Cortex of kidney (tissue), 1 donor: ENCODE results near the gene LSS.
"Not testable (repeated sequence)": the region's sequence is repeated elsewhere in the genome, so short reads cannot be mapped to it uniquely, and the experiment has no call there.

Experiments used
- DNase-seq: peaks from one replicate; lab custom pipeline; 2025; lab: John Stamatoyannopoulos, UW

Gene LSS

DNA sequence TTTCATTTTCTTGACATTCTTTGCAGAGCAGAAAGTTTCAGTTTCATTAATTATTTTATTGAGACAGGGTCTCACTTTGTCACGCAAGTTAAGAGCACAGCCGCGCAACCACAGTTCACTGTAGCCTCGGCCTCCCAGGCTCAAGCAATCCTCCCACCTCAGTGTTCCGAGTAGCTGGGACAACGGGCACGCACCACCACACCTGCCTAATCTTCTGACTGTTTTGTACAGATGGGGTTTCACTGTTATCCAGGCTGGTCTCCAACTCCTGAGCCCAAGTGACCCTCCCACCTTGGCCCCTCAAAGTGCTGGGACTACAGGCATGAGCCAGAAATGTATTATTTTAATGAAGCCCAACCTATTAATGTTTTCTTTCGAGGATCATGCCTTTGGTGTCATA is 41.3 kb downstream of the LSS start:
- no peak for DNase-seq

DNA sequence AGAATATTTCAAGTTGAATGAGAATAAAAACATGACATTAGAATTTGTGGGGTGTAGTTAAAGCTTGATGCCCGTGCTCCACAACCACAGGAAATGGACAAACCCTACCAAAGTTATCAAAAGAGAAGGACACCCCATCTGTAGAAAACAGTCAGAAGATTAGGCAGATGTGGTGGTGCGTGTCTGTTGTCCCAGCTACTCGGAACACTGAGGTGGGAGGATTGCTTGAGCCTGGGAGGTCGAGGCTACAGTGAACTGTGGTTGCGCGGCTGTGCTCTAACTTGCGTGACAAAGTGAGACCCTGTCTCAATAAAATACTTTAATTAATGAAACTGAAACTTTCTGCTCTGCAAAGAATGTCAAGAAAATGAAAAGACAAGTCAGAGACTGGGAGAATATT is 42.9 kb downstream of the LSS start:
- no peak for DNase-seq

DNA sequence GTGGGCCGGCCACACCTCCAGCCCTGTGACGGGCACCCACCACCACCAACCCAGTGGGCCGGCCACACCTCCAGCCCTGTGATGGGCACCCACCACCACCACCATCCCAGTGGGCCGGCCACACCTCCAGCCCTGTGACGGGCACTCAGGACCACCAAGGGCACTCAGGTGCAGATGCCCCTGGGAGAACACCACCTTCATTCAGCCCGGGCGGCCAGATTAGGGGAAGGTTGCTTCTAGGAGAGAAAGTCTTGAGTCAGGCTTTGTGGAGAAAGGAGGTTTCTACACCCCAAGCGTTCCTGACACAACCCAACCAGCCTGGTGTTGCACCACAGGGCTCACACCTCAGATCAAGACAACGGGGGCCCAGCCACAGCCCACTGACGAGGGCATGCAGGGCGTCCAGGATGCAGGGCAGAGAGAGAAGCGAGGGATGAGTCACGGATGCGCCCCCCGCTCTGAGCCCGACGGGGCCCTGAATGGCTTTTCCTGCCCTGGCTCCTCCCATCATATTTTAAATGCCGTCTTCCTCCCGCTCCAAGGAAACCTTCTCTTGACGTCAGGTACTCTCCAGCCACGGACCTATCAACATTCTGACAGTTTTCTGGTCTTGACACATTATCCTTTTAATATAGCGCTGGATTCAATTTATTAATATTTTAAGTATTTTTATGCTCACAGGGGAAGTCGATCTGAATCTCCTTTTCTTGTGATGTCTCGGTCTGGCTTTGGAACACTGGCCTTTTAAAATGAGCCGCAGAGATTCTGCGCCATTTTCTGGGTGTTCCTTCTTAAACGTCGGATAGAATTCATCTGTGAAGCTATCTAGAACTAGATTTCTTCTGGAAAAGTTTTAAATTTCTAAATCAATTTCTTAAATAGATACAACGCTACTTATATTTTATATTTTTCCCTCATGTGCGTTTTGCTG is 43.7 kb downstream of the LSS start:
- no peak for DNase-seq

DNA sequence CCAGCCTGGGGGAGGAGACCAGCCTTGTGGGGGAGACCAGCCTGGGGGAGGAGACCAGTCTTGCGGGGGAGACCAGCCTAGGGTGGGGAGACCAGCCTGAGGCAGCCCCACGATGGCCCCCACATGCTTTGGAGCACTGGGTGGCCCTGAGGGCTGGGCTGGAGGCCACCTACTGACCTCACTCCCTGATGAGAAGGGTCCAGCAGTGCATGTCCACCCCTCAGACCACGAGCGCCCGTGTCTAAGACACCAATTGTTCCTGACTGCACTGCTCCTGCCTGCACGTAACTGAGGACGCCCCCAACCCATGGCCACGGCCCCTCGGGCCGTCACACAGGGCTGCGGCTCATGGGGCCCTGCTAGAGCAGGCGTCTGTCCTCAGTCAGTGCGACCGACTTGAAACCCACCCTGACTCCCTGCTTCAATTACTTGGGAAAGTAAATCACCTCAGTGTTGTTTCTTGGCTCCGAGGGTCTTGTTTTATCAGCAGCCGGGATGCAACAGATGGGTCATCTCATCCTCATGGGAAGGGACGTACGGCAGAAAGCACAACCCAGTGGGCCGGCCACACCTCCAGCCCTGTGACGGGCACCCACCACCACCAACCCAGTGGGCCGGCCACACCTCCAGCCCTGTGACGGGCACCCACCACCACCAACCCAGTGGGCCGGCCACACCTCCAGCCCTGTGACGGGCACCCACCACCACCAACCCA is 44.5 kb downstream of the LSS start, which contains the start of gene SPATC1L:
Gene SPATC1L, minus strand, starts transcription at position 550 of the 715 bp plus-strand sequence. CDS start 1,643 bp downstream, outside the sequence.
- DNase-seq, result no peak

DNA sequence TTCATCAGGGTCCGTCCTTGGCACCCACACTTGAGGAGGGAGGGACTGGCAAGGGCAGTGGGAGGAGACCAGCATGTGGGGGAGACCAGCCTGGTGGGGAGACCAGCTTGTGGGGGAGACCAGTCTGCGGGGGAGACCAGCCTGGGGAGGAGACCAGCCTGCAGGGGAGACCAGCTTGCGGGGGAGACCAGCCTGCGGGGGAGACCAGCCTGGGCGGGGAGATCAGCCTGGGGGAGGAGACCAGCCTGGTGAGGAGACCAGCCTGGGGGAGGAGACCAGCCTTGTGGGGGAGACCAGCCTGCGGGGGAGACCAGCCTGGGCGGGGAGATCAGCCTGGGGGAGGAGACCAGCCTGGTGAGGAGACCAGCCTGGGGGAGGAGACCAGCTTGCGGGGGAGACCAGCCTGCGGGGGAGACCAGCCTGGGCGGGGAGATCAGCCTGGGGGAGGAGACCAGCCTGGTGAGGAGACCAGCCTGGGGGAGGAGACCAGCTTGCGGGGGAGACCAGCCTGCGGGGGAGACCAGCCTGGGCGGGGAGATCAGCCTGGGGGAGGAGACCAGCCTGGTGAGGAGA is 45.2 kb downstream of the LSS start:
- DNase-seq, result not testable (repeated sequence)

DNA sequence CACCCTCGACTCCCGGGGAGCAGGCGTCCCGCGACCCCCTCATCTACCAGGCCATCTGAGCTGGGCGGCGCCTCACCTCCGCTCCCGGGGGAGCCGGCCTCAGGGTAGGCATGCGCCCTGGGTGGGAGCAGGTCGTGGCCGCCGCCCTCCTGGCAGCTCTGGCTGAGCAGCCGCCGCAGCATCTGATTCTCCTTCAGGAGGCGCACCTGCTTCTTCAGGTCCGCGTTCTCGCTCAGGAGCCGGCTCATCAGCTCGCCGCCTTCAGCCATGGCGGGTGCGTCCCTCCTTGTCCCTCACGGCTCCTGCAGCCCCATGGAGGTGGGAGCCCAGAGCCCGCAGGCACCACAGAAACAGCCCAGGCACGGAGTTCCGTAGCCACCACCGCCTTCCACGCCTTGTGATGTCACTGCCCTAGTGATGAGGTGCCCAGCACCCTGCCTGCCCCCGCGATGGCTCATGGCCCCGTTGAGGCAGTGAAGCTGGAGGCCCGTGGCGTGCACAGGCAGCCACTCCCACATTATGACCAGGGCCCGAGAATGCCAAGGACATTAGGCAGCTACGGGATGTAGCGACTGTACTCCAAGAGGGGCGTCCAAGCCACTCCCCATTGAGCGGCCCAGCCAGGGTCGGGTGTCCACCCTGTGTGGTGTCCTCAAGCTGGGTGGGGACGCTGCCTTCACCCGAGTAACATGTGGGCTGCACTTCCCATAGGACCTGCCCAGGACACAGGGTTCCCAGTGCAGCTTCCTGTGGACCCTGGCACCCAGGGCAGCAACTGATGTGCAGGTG is 45.8 kb downstream of the LSS start:
- DNase-seq, result no peak

DNA sequence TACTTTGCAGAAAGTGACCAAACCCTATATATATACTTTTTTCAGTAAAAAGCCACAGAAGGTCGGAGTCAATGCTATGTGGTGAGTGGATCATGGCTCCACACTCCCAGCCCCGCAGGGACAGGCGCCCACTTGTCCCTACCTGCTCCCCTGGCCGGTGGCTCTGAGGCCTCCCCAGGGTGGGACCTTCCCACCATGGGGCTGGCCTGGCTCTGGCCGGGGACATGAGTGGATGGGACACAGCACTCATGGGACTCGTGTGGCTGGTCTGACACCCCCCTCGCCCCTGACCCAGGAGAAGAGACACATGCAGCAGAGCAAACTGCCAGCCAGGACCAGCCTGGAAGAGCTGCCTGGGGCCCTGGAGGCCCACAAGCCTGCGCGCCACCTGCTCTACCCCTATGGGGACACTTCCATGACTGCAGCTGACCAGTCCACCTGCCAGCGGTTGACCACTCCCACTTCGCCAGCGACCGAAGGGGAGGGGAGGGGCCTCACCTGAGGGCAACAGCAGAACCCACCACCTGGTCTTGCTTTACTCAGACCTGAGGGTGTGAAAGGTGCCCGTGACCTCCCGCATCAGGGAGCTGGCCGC is 46.5 kb downstream of the LSS start:
- DNase-seq, result no peak

DNA sequence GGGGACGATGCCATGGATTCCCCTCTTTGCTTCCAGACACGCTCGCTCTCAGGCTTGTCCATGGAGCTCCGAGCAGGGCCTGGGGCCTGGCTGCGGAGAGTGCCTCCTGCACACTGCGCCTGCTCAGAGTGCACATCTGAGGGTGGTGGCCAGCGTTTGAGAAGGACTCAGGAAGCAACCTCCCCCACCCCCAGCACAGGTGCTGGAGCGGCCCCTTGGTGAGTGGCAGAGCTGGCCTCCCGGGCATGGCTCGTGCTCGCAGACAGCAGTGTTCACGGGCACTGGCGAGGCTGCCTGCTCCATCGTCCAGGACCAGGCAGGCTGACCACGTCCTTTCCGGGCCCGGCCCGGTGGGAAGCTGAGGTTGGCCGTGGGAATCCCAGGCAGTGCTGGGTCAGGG is 47.1 kb downstream of the LSS start:
- no peak for DNase-seq

DNA sequence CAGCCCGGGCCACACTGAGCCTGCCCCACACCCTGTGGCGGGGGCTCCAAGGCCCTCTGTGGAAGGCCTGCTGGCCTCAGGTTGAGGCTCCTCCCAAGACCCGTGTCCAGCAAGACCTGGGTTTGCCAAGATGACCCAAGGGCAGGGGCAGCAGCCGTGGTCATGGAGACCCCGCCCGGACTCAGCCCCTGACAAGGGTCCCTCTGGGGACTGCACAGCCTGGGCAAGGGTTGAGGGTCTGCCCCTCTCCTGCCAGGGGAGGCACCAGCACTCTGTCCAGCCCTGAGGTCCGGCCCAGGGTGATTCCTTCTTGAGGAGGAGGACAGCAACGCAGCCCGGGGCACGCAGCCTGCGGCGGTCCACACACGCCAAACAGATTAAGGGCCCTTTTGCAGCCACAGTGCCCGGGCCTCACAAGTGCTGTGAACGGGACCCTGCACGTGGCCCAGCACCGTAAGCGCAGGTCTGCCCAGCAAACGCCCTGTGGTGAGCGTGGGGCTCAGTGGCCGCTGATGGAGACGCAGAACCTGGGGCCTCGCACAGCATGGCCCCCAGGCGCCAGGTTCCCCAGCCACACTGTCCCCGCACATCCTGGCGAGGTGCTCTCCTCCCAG is 47.7 kb downstream of the LSS start:
- no peak for DNase-seq

DNA sequence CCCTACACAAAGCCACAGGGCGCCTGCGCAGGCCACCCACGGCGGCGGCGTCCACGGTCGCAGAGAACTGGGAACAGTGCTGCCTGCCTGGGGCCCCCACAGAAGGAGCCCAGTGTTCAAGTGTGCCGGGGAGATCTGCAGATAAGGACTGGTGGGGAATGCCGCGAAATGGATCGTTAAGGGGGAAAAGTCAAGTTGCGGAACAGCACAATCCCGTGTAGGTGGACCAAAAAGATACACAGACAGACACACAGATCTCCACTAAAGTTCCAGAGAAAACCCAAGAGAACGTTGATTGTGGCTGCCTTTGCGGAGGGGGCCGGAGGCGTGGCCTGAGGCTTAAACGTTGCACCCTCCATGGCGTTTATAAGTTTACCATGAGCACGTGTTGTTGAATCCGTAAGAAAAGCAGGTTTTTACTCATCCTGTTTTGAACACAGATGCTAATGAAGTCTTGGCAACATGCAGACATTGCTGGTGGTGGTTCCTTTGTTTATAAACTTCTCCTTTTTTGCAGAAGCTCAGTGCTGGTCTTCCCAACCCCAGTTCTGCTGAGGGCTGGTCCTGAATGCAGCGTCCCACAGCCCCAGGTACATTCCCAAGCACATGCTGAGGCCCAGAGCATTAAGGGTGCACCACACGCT is 48.4 kb downstream of the LSS start:
- DNase-seq, result no peak

DNA sequence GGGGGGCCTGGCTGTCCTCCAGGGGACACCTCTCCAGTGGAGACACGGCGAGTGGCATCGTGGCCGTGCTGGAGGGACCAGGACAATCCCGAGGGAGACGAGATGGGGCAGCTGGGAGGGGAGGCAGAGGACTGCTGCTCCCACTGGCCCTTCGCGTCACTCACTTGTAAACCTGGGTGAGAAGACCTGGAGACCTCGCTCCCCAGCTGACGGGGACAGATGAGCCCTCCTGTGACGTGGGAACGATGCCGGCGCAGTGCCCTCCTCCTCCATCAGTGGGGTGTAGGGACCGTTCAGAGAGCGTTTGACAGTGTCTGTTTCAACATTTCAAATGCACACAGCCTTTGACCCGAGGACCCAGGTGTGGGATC is 48.9 kb downstream of the LSS start:
- DNase-seq, result no peak

DNA sequence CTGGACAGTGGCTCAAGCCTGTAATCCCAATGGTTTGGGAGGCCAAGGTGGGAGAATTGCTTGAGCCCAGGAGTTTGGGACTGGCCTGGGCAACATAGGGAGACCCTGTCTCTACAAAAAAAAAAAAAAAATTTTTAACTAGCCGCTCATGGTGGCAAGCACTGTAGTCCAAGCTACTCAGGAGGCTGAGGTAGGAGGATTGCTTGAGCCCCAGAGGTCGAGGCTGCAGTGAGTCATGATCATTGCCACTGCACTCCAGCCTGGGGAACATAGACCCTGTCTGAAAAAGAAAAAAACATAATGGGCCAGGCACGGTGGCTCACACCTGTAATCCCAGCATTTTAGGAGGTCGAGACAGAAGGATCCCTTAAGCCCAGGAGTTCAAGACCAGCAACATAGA is 49.6 kb downstream of the LSS start:
- no peak for DNase-seq

DNA sequence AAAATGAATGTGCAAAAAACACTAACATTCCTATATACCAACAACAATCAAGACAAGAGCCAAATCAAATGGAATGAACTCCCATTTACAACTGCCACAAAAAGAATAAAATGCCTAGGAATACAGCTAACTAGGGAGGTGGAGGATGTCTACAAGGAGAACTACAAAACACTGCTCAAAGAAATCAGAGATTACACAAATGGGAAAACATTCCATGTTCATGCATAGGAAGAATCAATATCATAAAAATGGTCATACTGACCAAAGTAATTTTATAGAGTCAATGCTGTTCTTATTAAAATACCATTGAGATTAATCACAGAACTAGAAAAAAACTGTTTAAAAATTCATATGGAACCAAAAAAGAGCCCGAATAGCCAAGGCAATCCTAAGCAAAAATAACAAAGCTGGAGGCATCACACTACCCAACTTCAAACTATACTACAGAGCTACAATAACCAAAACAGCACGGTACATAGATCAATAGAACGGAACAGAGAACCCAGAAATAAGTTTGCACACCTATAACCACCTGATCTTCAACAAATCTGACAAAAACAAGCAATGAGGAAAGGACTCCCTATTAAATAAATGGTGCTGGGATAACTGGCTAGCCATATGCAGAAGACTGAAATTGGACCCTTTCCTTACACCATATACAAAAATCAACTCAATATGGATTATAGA is 52.0 kb downstream of the LSS start:
- DNase-seq, result not testable (repeated sequence)

DNA sequence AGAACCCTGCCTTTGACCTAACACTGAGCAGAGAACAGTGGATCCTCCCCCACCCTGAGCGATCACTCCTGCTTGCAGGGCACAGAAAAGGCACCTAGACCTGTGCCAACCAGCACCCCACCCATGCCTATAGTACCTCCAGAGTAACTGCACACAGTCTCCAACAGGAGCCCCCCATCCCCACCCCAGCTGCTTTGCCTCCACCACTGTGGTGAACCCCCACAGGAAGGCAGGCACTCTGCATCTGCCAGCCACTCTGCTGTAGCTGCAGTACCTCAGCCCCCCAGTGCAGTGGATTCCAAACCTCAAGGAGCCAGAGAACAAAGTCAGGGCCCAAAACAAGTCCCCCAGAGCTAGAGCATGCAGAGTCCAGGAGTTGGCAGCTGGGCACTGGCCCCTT is 55.0 kb downstream of the LSS start:
- no peak for DNase-seq

DNA sequence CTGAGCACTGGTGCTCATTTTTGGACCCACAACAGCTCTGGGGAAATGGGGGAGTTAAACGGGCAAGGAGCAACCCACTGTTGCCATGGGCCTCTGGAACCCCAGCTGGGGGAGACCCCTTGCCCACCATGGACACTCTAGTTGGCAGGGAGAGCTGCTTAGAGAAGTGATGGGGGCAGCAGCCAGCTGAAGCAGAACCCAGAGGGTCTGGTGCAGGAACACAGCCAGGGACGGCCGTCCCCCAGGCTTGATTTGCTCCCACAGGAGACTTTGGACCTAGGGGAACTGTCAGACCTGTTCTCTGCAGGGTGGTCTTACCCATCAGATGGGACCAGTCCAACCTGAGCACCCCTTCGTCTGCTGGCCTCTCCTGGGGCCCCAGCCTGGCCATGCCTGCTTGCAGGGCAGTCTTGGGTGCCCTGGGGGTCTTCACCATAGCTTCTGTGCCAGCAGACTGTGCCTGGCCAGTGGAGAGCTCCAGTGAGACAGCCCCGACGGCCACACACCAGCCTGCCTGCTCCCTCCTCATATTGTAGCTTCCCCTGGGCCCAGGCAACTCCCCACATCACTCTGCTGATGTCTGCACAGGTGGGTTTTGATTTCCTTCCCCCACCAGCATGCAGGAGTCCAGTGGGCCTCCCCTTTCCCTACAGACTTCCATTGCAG is 55.6 kb downstream of the LSS start:
- DNase-seq, result no peak

DNA sequence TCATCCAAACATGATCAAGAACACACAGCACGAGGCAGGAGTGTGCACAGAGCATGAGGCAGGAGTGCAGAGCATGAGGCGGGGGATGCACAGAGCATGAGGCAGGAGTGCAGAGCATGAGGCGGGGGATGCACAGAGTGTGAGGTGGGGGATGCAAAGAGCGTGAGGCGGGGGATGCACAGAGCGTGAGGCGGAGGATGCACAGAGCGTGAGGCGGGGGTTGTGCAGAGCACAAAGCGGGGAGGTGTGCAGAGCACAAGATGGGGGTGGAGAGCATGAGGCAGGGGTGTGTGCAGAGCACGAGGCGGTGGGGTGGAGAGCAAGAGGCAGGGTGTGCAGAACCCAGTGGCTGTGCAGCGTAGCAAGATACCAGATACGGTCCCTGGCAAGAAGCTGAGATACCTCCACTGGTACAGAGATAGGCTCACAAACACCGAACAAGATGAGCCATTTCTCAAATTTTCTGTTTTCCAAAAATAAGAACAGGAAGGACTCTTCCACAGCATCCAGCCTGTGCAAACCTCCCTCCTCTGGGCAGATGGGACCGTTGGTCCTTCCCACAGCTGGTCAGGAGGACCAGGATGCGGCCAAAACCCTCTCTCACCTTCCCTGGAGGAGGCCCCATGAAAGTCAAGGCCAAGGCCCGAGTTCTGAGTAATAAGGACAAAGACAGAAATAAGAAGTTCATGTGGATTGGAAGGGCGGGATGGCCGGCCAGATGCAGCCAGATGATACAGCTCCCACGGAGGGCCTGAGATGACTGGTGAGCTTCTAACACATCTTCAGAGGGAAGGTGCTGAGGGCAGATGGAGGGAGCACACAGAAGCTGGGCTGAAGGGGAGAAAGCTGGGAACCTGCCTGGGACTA is 56.3 kb downstream of the LSS start:
- DNase-seq, result no peak

DNA sequence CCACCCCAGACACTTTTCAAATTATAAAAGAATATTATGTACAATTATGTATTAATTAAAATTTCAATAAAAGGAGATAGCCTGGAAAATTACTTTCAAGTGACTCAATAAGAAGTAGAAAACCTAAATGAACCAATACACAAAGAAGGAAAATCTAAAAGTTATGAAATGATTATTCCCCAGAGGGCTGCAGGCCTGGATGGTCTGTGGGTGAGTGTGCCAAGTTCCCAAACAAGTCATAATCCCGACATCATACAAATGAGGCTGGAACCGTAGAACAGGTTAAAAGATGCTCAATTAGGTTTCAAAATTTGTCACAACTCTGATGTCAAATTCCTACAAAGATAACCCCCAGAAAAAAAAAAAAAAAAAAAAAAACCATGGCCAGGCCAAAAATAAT is 57.0 kb downstream of the LSS start:
- DNase-seq, result no peak

DNA sequence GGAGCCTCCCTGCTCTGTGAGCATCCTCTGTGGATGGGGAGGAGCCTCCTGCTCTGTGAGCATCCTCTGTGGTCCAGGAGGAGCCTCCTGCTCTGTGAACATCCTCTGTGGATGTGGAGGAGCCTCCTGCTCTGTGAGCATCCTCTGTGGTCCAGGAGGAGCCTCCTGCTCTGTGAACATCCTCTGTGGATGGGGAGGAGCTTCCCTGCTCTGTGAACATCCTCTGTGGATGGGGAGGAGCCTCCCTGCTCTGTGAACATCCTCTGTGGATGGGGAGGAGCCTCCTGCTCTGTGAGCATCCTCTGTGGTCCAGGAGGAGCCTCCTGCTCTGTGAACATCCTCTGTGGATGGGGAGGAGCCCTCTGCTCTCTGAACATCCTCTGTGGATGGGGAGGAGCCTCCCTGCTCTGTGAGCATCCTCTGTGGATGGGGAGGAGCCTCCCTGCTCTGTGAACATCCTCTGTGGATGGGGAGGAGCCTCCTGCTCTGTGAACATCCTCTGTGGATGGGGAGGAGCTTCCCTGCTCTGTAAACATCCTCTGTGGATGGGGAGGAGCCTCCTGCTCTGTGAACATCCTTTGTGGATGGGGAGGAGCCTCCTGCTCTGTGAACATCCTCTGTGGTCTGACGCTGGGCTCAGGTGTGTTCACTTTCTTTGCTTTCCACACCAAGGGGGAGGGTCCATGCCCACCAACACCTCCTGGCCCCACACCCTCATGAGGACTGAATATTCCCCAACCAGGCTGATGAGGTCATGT is 58.0 kb downstream of the LSS start:
- not testable (repeated sequence) for DNase-seq
